Endothelial cell of umbilical vein (primary cell): ENCODE results near the gene LRRTM4.

Source experiments
- CTCF ChIP-seq, 2 donors: IDR thresholded peaks; 1 replicate in 1 of 2; 2 replicates in 1 of 2; pipeline ENCODE4 v1.5.1; 2011; ENCODE audit warnings: low read length in 2 of 2, mild to moderate bottlenecking in 2 of 2, moderate library complexity in 2 of 2, control low read depth in 1 of 2, inconsistent platforms in 1 of 2, low read depth in 1 of 2; ENCODE audit not compliant: insufficient read depth in 1 of 2; ENCODE audit errors: extremely low read depth in 1 of 2
- EZH2 ChIP-seq: IDR thresholded peaks from 2 replicates; pipeline ENCODE4 v1.6.1; 2012; ENCODE audit warnings: borderline replicate concordance, low read depth, mild to moderate bottlenecking, moderate library complexity, low read length, inconsistent platforms; ENCODE audit not compliant: severe bottlenecking
- FOS ChIP-seq: IDR thresholded peaks from 2 replicates; pipeline ENCODE4 v1.6.1; 2011; ENCODE audit warnings: mild to moderate bottlenecking, low read length, moderate library complexity, borderline replicate concordance; ENCODE audit not compliant: insufficient read depth
- GATA2 ChIP-seq: IDR thresholded peaks from 2 replicates; pipeline ENCODE4 v1.7.0; 2011; ENCODE audit warnings: low read depth, mild to moderate bottlenecking, moderate library complexity, mixed read lengths, low read length; ENCODE audit not compliant: insufficient read length, insufficient read depth
- JUN ChIP-seq: IDR thresholded peaks from 2 replicates; pipeline ENCODE4 v1.6.1; 2011; ENCODE audit warnings: borderline replicate concordance, low read depth; ENCODE audit not compliant: insufficient read length, insufficient read depth
- MAX ChIP-seq: IDR thresholded peaks from 2 replicates; pipeline ENCODE4 v1.6.1; 2011; ENCODE audit not compliant: insufficient read depth, insufficient read length
- MYC ChIP-seq: IDR thresholded peaks from one replicate; pipeline ENCODE4 v1.6.1; 2011; ENCODE audit warnings: mild to moderate bottlenecking, low read depth, low read length
- POLR2A ChIP-seq: IDR thresholded peaks from 2 replicates; pipeline ENCODE4 v1.6.1; 2012; ENCODE audit warnings: low read depth, mild to moderate bottlenecking, control low read depth, low read length
- POLR2AphosphoS5 ChIP-seq: IDR thresholded peaks from 2 replicates; pipeline ENCODE4 v1.6.1; 2012; ENCODE audit warnings: low read depth, mild to moderate bottlenecking, control low read depth, low read length, moderate library complexity; ENCODE audit not compliant: insufficient read depth

GRCh38 chr2:77479895-77480294 is 42.3 kb downstream of the LRRTM4 start:
- TF ChIP-seq CTCF (IDR thresholded peaks at IDR 0.05; ENCODE audit: extremely low read depth in 1 of 2, insufficient read depth in 1 of 2, low read depth in 1 of 2, low read length in 2 of 2) = no peak
- no peak for TF ChIP-seq JUN
- no peak for TF ChIP-seq POLR2AphosphoS5
- no peak for TF ChIP-seq POLR2A
- TF ChIP-seq MAX = no peak
- no peak for TF ChIP-seq MYC
- TF ChIP-seq EZH2 = no peak
- no peak for TF ChIP-seq FOS
- TF ChIP-seq GATA2 = no peak
